BJ (cell line): ENCODE results near the gene SDE2. TPM values are rescaled to one million over a fixed set of nuclear protein-coding genes. Genes with fewer than 3 reads are reported as not detected.

Experiments
- CTCF ChIA-PET: fragments of 350-600 bp; formaldehyde crosslinking; extraction: SDS; loops from one replicate; lab custom pipeline; 2021; ENCODE audit warnings: antibody characterized with exemption, inconsistent platforms; lab: Yijun Ruan, JAX
- POLR2A ChIA-PET: fragments of 300-600 bp; sonication (Branson Sonifier 250); formaldehyde crosslinking; extraction: SDS; loops from one replicate; lab custom pipeline; 2021; ENCODE audit warnings: antibody characterized with exemption; lab: Charles Lee
- DNase-seq: peaks from one replicate; pipeline ENCODE4 v3.0.0-alpha.2; 2011; ENCODE audit warnings: low read depth
- H3K27me3 ChIP-seq: 2 replicates; pipeline ENCODE4 v1.6.0; 2011; ENCODE audit warnings: low read length; ENCODE audit not compliant: control insufficient read depth, insufficient read depth
- H3K36me3 ChIP-seq: 2 replicates; pipeline ENCODE4 v1.5.1; 2011; ENCODE audit warnings: low read length; ENCODE audit not compliant: control insufficient read depth, insufficient read depth
- H3K4me3 ChIP-seq: 2 replicates; pipeline ENCODE4 v1.5.1; 2011; ENCODE audit warnings: low read depth, mild to moderate bottlenecking, control low read depth, low read length
- CTCF ChIP-seq: IDR thresholded peaks from 2 replicates; pipeline ENCODE4 v1.5.1; 2011; ENCODE audit warnings: low read depth, mild to moderate bottlenecking, control low read depth, inconsistent platforms, low read length, moderate library complexity; ENCODE audit not compliant: insufficient read depth
- polyA plus RNA-seq: library from polyadenylated mRNA; depleted of rRNA; stranded (reverse); fragments of >200 nt; gene quantifications from 2 replicates; pipeline ENCODE4 v1.2.3, GENCODE V29; 2011

SDE2 gene
- polyA plus RNA-seq, 1 experiment: 8.0 TPM

- H3K27me3 ChIP-seq: peaks cover 3% of the 10 kb centered on the region; the same call in 1 of the 2 replicates
- CTCF ChIA-PET: interaction anchor here (1.1 kb wide), 1 partner anchor 23 kb away, joined by 4 read pairs; no protein-coding TSS in a partner anchor
- no peak for DNase-seq
- no peak overlapping the region for H3K4me3 ChIP-seq
- POLR2A ChIA-PET: no interaction called here
- no peaks in the 10 kb centered on the region for H3K36me3 ChIP-seq
- TF ChIP-seq CTCF: no peak
Observed at GRCh38 chr1:226041419-226041818, 42.3 kb upstream of the SDE2 start.

- TF ChIP-seq CTCF: no peak
- peaks cover 3% of the 10 kb centered on the region; the same call in 1 of the 2 replicates for H3K27me3 ChIP-seq
- POLR2A ChIA-PET: no interaction called here
- H3K4me3 ChIP-seq: no peak overlapping the region
- CTCF ChIA-PET: no interaction called here
- DNase-seq: no peak
- no peaks in the 10 kb centered on the region for H3K36me3 ChIP-seq
Observed at GRCh38 chr1:226038661-226039060, 39.5 kb upstream of the SDE2 start.

- no peak overlapping the region for H3K4me3 ChIP-seq
- no peaks in the 10 kb centered on the region for H3K36me3 ChIP-seq
- no peak for DNase-seq
- CTCF ChIA-PET: no interaction called here
- no peak for TF ChIP-seq CTCF
- POLR2A ChIA-PET: no interaction called here
- peaks cover 3% of the 10 kb centered on the region; the same call in 1 of the 2 replicates for H3K27me3 ChIP-seq
Observed at GRCh38 chr1:226035915-226036314, 36.8 kb upstream of the SDE2 start.

GRCh38 chr1:226034482-226034881 lies 35.3 kb upstream of the SDE2 start:
- POLR2A ChIA-PET: no interaction called here
- CTCF ChIA-PET: interaction anchor here (1.2 kb wide), 1 partner anchor 91 kb away, joined by 3 read pairs; no protein-coding TSS in a partner anchor
- Histone ChIP-seq H3K4me3 (no peak overlapping the region), H3K27me3 (no peaks in the 10 kb centered on the region), H3K36me3 (no peaks in the 10 kb centered on the region)
- TF ChIP-seq CTCF: no peak
- peak; percentile 88 for DNase-seq

GRCh38 chr1:226033991-226034390 lies 34.8 kb upstream of the SDE2 start:
- Histone ChIP-seq H3K4me3 (no peak overlapping the region), H3K27me3 (no peaks in the 10 kb centered on the region), H3K36me3 (no peaks in the 10 kb centered on the region)
- POLR2A ChIA-PET: no interaction called here
- no peak for DNase-seq
- no peak for TF ChIP-seq CTCF
- CTCF ChIA-PET: interaction anchor here (1.2 kb wide), 1 partner anchor 92 kb away, joined by 3 read pairs; no protein-coding TSS in a partner anchor
